HepG2 (cell line): Measurements from ENCODE around the gene XPR1. TPM values are rescaled to one million over a fixed set of nuclear protein-coding genes. Genes with fewer than 3 reads are reported as not detected.
A peak's percentile ranks its signal among the peaks of the same experiment; 100 is the strongest.

Source experiments
- BRCA1 ChIP-seq: sonication (generic); formaldehyde crosslinking; IDR thresholded peaks from 2 replicates; pipeline ENCODE4 v1.4.0; 2020; ENCODE audit warnings: missing genetic modification reagents
- CCDC6 ChIP-seq: sonication (generic); formaldehyde crosslinking; IDR thresholded peaks from 2 replicates; pipeline ENCODE4 v1.8.1; 2022; ENCODE audit warnings: mild to moderate bottlenecking, missing genetic modification reagents, moderate library complexity
- EEA1 ChIP-seq: sonication (generic); formaldehyde crosslinking; IDR thresholded peaks from 2 replicates; pipeline ENCODE4 v1.5.1; 2020; ENCODE audit warnings: mild to moderate bottlenecking, missing genetic modification reagents, borderline replicate concordance
- HNF1B ChIP-seq: sonication (generic); formaldehyde crosslinking; IDR thresholded peaks from 2 replicates; pipeline ENCODE4 v1.5.1; 2020; ENCODE audit warnings: mild to moderate bottlenecking, moderate library complexity, missing genetic modification reagents
- ISX ChIP-seq: sonication (generic); formaldehyde crosslinking; conservative IDR thresholded peaks from 2 replicates; pipeline ENCODE4 v1.5.0; 2020; ENCODE audit warnings: missing genetic modification reagents
- MLLT10 ChIP-seq: sonication (generic); formaldehyde crosslinking; IDR thresholded peaks from 2 replicates; pipeline ENCODE4 v1.4.0; 2020; ENCODE audit warnings: missing genetic modification reagents
- MTERF4 ChIP-seq: sonication (generic); formaldehyde crosslinking; IDR thresholded peaks from 2 replicates; pipeline ENCODE4 v1.8.0; 2023; ENCODE audit warnings: mild to moderate bottlenecking, missing genetic modification reagents
- NR1H2 ChIP-seq: sonication (generic); formaldehyde crosslinking; IDR thresholded peaks from 2 replicates; pipeline ENCODE4 v1.8.1; 2022; ENCODE audit warnings: low read depth, missing genetic modification reagents, borderline replicate concordance
- PBX2 ChIP-seq: IDR thresholded peaks from 2 replicates; pipeline ENCODE4 v1.6.1; 2016; ENCODE audit warnings: control low read depth
- PCBP2 ChIP-seq: fragments of 200-400 bp; formaldehyde crosslinking; optimal IDR thresholded peaks from 2 replicates; pipeline ENCODE3; 2018; ENCODE audit warnings: low read length, low read depth; ENCODE audit not compliant: poor library complexity, severe bottlenecking
- PHF21A ChIP-seq: sonication (generic); formaldehyde crosslinking; IDR thresholded peaks from 2 replicates; pipeline ENCODE4 v1.5.0; 2020; ENCODE audit warnings: mild to moderate bottlenecking, missing genetic modification reagents
- SOX6 ChIP-seq, 2 experiments: fragments of 450-650 bp in 1 of 2; sonication (generic) in 1 of 2; formaldehyde crosslinking in 1 of 2; IDR thresholded peaks; 2 replicates each; pipeline versions ENCODE4 v1.4.0 to v1.6.1; 2017 to 2020; ENCODE audit warnings: antibody characterized with exemption in 1 of 2, mild to moderate bottlenecking in 1 of 2, missing genetic modification reagents in 1 of 2
- TAF15 ChIP-seq: fragments of 200-400 bp; formaldehyde crosslinking; IDR thresholded peaks from one replicate; pipeline ENCODE4 v1.6.1; 2018; ENCODE audit warnings: mild to moderate bottlenecking, low read depth, low read length; ENCODE audit not compliant: poor library complexity, severe bottlenecking
- ZEB1 ChIP-seq: IDR thresholded peaks from 2 replicates; pipeline ENCODE4 v1.6.1; 2012; ENCODE audit warnings: mild to moderate bottlenecking, low read depth, inconsistent platforms; ENCODE audit not compliant: insufficient replicate concordance
- ZNF10 ChIP-seq: sonication (generic); formaldehyde crosslinking; IDR thresholded peaks from 2 replicates; pipeline ENCODE4 v1.4.0; 2020; ENCODE audit warnings: mild to moderate bottlenecking, low read depth, missing genetic modification reagents, borderline replicate concordance
- ZNF136 ChIP-seq: sonication (generic); formaldehyde crosslinking; IDR thresholded peaks from 2 replicates; pipeline ENCODE4 v1.8.1; 2022; ENCODE audit warnings: low read depth, mild to moderate bottlenecking, moderate library complexity, missing genetic modification reagents
- ZNF142 ChIP-seq: sonication (generic); formaldehyde crosslinking; IDR thresholded peaks from 2 replicates; pipeline ENCODE4 v1.4.0; 2020; ENCODE audit warnings: missing genetic modification reagents
- ZNF414 ChIP-seq: sonication (generic); formaldehyde crosslinking; IDR thresholded peaks from 2 replicates; pipeline ENCODE4 v1.5.0; 2020; ENCODE audit warnings: missing genetic modification reagents
- ZNF629 ChIP-seq: sonication (generic); formaldehyde crosslinking; conservative IDR thresholded peaks from 2 replicates; pipeline ENCODE4 v1.5.0; 2020; ENCODE audit warnings: missing genetic modification reagents
- ZNF709 ChIP-seq: sonication (generic); formaldehyde crosslinking; IDR thresholded peaks from 2 replicates; pipeline ENCODE4 v1.5.0; 2020; ENCODE audit warnings: mild to moderate bottlenecking, missing genetic modification reagents
- polyA plus RNA-seq, 8 experiments: library from polyadenylated mRNA; depleted of rRNA in 3 of 8; stranded (reverse) in 7 of 8; unstranded in 1 of 8; fragments of >200 nt; fragmentation: Illumina TruSeq in 4 of 8; extraction: Trizol in 4 of 8; gene quantifications; 2 replicates each; pipeline versions ENCODE4 v1.2.1 to v1.2.3, GENCODE V29; 2011 to 2016; ENCODE audit warnings: low read depth in 4 of 8, missing spikeins in 1 of 8, mixed read lengths in 1 of 8; ENCODE audit not compliant: insufficient read depth in 1 of 8
- total RNA-seq, 5 experiments: library from RNA; depleted of rRNA; stranded (reverse); fragments of >200 nt; fragmentation: Illumina TruSeq; extraction: Trizol; gene quantifications; 2 replicates each; pipeline ENCODE4 v1.2.3, GENCODE V29; 2016; ENCODE audit warnings: low read depth in 1 of 5

Gene XPR1
- total and polyA plus RNA-seq, 2 of the 13 experiments (the other 11 are each of a cell fraction or from before 2014, with no cell fraction given) = 22.3 to 23.6 TPM

- TF ChIP-seq PBX2 (CRISPR knock-in tag) (no peak), ZNF709 (CRISPR knock-in tag) (no peak), ZNF414 (no peak), TAF15 (no peak), ISX (no peak), SOX6 (IDR thresholded peaks at IDR 0.05) (no peak), SOX6 (CRISPR knock-in tag; IDR thresholded peaks at IDR 0.05) (peak; percentile 91), MLLT10 (CRISPR knock-in tag) (no peak), ZNF136 (CRISPR knock-in tag) (no peak), HNF1B (CRISPR knock-in tag) (no peak), CCDC6 (CRISPR knock-in tag) (no peak), BRCA1 (CRISPR knock-in tag) (no peak), NR1H2 (no peak), ZNF10 (CRISPR knock-in tag) (no peak), ZNF142 (CRISPR knock-in tag) (no peak), MTERF4 (CRISPR knock-in tag) (no peak), ZNF629 (CRISPR knock-in tag) (no peak), PCBP2 (no peak), EEA1 (no peak), ZEB1 (no peak), PHF21A (CRISPR knock-in tag) (peak; percentile 31; the same call in 1 of the 2 replicates)
Measured at GRCh38 chr1:180586671-180587155, 45.1 kb upstream of the XPR1 start (continued).
